GM04503 (cell line): Measurements from ENCODE around the gene ZG16B.

Source experiments
- DNase-seq: peaks from one replicate; pipeline ENCODE4 v3.0.0-alpha.2; 2012; ENCODE audit warnings: low read depth

Gene ZG16B

GRCh38 chr16:2806286-2806685, 23.8 kb upstream of the ZG16B start:
- no peak for DNase-seq

DNA sequence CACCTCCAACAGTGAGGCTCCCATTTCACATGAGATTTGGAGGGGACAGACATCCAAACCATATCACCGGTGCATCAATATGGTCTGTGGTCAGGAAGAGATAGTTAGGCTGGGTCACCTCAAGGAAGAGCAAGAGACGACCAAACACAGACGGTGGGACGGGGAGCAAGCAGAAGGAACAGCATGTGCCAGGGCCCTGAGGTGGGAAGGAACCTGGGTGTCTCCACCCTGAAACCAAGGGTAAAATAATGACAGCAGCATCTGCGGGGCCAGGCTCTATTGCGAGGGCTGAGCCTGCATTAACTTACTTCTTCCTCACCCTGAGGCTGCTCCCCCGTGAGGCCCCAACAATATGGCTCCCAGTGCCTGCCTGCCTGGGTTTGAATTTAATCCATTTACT, 21.9 kb upstream of the ZG16B start:
- DNase-seq = no peak

DNA sequence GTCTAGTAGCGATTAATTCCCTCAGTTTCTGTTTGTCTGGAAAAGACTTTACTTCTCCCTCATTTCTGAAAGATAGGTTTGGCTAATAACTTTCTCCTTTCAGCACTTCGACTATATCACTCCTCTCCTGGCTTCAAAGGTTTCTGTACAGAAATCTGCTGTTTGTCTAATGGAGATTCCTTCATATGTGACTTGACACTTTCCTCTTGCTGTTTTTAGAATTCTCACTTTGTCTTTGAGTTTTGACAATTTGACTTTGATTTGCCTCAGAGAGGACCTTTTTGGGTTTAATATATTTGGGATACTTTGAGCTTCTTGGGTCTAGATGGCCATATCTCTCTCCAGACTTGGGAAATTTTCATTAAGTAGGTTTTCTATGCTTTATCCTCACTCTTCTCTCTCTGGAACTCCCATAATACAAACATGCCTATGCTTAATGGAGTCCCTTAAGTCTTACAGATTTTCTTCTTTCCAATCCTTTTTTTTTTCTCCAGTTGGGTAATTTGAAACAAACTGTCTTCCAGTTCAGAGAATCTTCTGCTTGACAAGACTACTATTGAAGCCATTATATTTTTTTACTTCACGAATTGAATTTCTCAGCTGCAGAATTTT, 20.8 kb upstream of the ZG16B start:
- no peak for DNase-seq

GRCh38 chr16:2810651-2811050, 19.5 kb upstream of the ZG16B start:
- DNase-seq = no peak

GRCh38 chr16:2811703-2812471, 18.2 kb upstream of the ZG16B start:
- no peak for DNase-seq

GRCh38 chr16:2813771-2814221, 16.3 kb upstream of the ZG16B start:
- DNase-seq = no peak

GRCh38 chr16:2814551-2815298, 15.4 kb upstream of the ZG16B start:
- DNase-seq = no peak

GRCh38 chr16:2815299-2815771, 14.8 kb upstream of the ZG16B start:
- DNase-seq = no peak

GRCh38 chr16:2816751-2817339, 13.3 kb upstream of the ZG16B start, which contains the start of gene PRSS21:
Gene PRSS21 (plus strand): TSS chr16:2817237. CDS start chr16:2817269, 32 bp downstream.
- no peak for DNase-seq

DNA sequence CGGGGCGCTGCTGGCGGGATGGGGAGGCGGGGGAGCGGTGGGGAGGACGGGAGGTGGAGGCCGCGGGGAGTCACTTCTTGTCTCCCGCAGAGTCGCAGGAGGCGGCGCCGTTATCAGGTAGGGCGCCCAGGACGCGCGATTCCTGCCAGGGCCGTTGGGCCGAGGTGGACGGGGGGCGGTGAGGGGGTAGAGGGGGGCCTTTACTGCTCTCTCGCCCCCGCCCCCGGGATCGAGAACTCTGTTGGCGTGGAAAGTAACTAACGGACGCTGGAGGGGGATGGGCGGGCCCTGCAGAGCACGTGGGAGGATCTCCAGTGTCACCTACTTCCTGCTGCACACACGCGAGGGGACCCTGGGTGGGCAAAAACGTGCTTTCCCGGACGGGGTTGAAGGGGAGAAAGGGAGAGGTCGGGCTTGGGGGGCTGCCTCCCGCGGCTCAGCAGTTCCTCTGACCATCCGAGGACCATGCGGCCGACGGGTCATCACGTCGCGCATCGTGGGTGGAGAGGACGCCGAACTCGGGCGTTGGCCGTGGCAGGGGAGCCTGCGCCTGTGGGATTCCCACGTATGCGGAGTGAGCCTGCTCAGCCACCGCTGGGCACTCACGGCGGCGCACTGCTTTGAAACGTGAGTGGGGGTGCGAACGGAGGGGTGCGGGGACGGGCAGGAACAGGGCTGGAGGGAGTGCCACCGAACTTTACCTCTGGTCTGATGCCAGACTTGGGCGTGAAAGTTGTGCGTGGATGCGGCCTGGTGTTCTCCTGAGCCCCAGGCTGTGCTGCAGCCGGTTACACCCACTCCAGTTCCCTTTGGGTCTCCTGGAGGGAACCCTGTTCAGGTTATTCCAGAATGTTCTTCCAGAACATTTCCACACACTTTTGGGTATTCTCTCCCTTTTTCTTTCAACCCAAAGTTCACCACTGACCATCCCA, 12.5 kb upstream of the ZG16B start:
- DNase-seq = no peak

GRCh38 chr16:2818272-2818876, 11.7 kb upstream of the ZG16B start:
- DNase-seq = no peak

GRCh38 chr16:2819179-2819938, 10.7 kb upstream of the ZG16B start:
- DNase-seq = no peak

GRCh38 chr16:2819939-2820835, 9.9 kb upstream of the ZG16B start:
- DNase-seq = no peak

- no peak for DNase-seq
These were observed 9.1 kb upstream of the ZG16B start for GRCh38 chr16:2820836-2821486.

DNA sequence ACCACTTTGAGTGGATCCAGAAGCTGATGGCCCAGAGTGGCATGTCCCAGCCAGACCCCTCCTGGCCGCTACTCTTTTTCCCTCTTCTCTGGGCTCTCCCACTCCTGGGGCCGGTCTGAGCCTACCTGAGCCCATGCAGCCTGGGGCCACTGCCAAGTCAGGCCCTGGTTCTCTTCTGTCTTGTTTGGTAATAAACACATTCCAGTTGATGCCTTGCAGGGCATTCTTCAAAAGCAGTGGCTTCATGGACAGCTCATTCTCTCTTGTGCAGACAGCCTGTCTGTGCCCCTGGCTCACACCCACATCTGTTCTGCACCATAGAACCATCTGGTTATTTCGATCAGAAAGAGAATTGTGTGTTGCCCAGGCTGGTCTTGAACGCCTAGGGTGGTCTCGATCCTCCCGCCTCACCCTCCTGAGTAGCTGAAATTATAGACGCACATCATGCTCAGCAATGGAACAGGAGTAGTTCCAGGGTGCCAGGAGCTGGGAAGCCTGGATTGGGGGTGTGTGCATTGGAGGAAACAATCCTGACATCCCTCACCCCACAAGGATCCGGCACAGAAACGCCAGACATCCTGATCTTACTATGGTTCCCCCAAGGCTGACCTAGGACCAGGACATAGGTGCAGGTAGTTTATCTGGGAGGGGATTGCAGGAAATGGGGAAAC, 8.5 kb upstream of the ZG16B start:
- no peak for DNase-seq

DNA sequence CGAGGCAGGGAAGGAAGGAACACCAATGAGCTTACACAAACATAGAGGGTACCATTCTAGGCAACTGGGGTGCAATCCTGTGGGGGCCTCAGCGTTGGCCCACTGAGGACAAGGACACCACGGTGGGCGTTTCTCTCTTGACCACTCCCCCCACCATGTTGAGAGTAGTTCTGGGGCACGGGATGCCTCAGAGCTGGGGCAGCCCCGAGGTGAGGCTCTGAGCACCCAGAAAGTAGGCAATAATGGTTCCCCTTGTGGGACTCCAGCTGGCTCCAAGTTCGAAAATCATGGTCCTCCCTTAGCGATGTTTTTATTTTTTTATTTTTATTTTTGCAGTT, 8.0 kb upstream of the ZG16B start:
- no peak for DNase-seq

GRCh38 chr16:2822496-2822895, 7.6 kb upstream of the ZG16B start:
- DNase-seq = no peak

- no peak for DNase-seq
These were observed 5.5 kb upstream of the ZG16B start for GRCh38 chr16:2824626-2825025.
